Measurements from ENCODE around the gene CD99L2. TPM values are rescaled to one million over a fixed set of nuclear protein-coding genes. Genes with fewer than 3 reads are reported as not detected.

CD99L2 gene
- total and polyA plus RNA-seq, 2 of the 8 experiments (the other 6 are each of a cell fraction or from before 2014, with no cell fraction given) = 8.0 to 8.5 TPM

GRCh38 chrX:150790021-150790420, 108.4 kb downstream of the CD99L2 start:
- CTCF ChIA-PET (ENCODE audit: partially characterized antibody) = no interaction called here

More at GRCh38 chrX:150790021-150790420, 108.4 kb downstream of the CD99L2 start:
- DNase-seq (ENCODE audit: low read depth in 1 of 2, low spot score in 2 of 2) = no peak
- no peak overlapping the region for H3K4ac ChIP-seq (replicated peaks; ENCODE audit: insufficient read length, low read depth, low read length)
- no peak overlapping the region for H3K9ac ChIP-seq (replicated peaks in 1 of 4; ENCODE audit: extremely low read depth in 1 of 4, low read depth in 3 of 4, low read length in 3 of 4)
- H3K23ac ChIP-seq (ENCODE audit: insufficient read length) = no peak overlapping the region
- H3K79me2 ChIP-seq (ENCODE audit: control insufficient read depth in 1 of 2, insufficient read depth in 2 of 2, low read length in 2 of 2) = no peaks in the 10 kb centered on the region
- H3K56ac ChIP-seq (replicated peaks; ENCODE audit: insufficient read length, low read depth, low read length) = no peak overlapping the region
- H4K91ac ChIP-seq (replicated peaks; ENCODE audit: insufficient read length, low read length) = no peak overlapping the region
- WGBS, 2 experiments (ENCODE audit: extremely low coverage in 1 of 2, insufficient coverage in 1 of 2, insufficient read length in 1 of 2, insufficient replicate concordance in 2 of 2, low coverage in 1 of 2, low lambda C conversion rate in 2 of 2, missing lambda C conversion rate in 1 of 2) = 91% methylated on average over 1 of the region's 1 CpG; no CpG with 5 or more reads in 1 of the 2 experiments
- no peaks in the 10 kb centered on the region for H3K79me1 ChIP-seq (ENCODE audit: low read depth, low read length)
- no peaks in the 10 kb centered on the region for H4K20me1 ChIP-seq (replicated peaks in 1 of 2; ENCODE audit: control insufficient read depth in 1 of 2, insufficient read depth in 2 of 2, low read length in 2 of 2)
- POLR2A ChIA-PET (ENCODE audit: partially characterized antibody) = interaction anchor here (1.6 kb wide), 1 partner anchor 10 kb away, joined by 3 read pairs; no protein-coding TSS in a partner anchor
- H3K14ac ChIP-seq (ENCODE audit: insufficient read length) = no peak overlapping the region
- no peaks in the 10 kb centered on the region for H3K9me3 ChIP-seq (ENCODE audit: insufficient read depth in 2 of 2, low read depth in 1 of 2, low read length in 1 of 2)
- no peak overlapping the region for H4K5ac ChIP-seq (ENCODE audit: insufficient read length, low read depth, low read length)
- no peak overlapping the region for H4K8ac ChIP-seq (ENCODE audit: extremely low read depth, insufficient read depth, low read length)
- no peaks in the 10 kb centered on the region for H3K23me2 ChIP-seq (ENCODE audit: low read depth, low read length)
- no peak overlapping the region for H2BK5ac ChIP-seq (ENCODE audit: low read depth, low read length)
- no peak overlapping the region for H2BK15ac ChIP-seq (ENCODE audit: low read length)
- H3K4me3 ChIP-seq (ENCODE audit: extremely low read depth in 1 of 4, insufficient read depth in 2 of 4, low read depth in 3 of 4, low read length in 4 of 4) = no peak overlapping the region
- H2BK12ac ChIP-seq (ENCODE audit: low read depth, low read length) = no peak overlapping the region
- H3K27me3 ChIP-seq (replicated peaks in 1 of 4; ENCODE audit: control insufficient read depth in 3 of 4, extremely low read depth in 1 of 4, insufficient read depth in 3 of 4, low read length in 3 of 4) = no peaks in the 10 kb centered on the region
- no peak overlapping the region for H2AK5ac ChIP-seq (ENCODE audit: low read depth, low read length)
- no peak overlapping the region for H2BK20ac ChIP-seq (ENCODE audit: low read length)
- H3K4me1 ChIP-seq (replicated peaks in 1 of 4; ENCODE audit: control insufficient read depth in 3 of 4, insufficient read depth in 4 of 4, low read length in 3 of 4) = no peaks in the 10 kb centered on the region
- no peak overlapping the region for H3K27ac ChIP-seq (ENCODE audit: low read depth, low read length)
- H3K18ac ChIP-seq (ENCODE audit: extremely low read depth, low read length) = no peak overlapping the region
- FAIRE-seq = no peak
- H2BK120ac ChIP-seq (replicated peaks; ENCODE audit: low read depth, low read length) = no peak overlapping the region
- peaks cover 0 to 9% (median 2%) of the 10 kb centered on the region in 4 experiments; a peak in 6 of 8 replicates for H3K36me3 ChIP-seq (ENCODE audit: control insufficient read depth in 2 of 4, insufficient read depth in 4 of 4, low read length in 3 of 4)
- TF ChIP-seq SP4 (IDR thresholded peaks at IDR 0.05; ENCODE audit: low read length) (no peak), SAP30 (IDR thresholded peaks at IDR 0.05; ENCODE audit: insufficient read depth, insufficient replicate concordance, low read length) (no peak), CREB1 (IDR thresholded peaks at IDR 0.05) (no peak)
- H3K4me2 ChIP-seq (ENCODE audit: insufficient read depth in 1 of 2, low read depth in 2 of 2, low read length in 2 of 2) = no peak overlapping the region
- no peak overlapping the region for H2AFZ ChIP-seq (ENCODE audit: low read length)
